Upper lobe of left lung (tissue), 6 donors: ENCODE measurements around the gene ASMTL. TPM values are rescaled to one million over a fixed set of nuclear protein-coding genes. Genes with fewer than 3 reads are reported as not detected.

ENCODE experiments used
- ATAC-seq, 2 donors: fragments of 200-7000 bp; cut with Tn5 transposase; one replicate each; pipeline ENCODE4 v1.9.1; 2022; ENCODE audit warnings: mild to moderate bottlenecking in 2 of 2, moderate library complexity in 2 of 2; ENCODE audit not compliant: low FRiP score in 2 of 2
- DNase-seq, 2 donors: peaks; one replicate each; pipeline ENCODE4 v3.0.0-alpha.2; 2019 to 2020
- H3K27ac ChIP-seq, 4 donors: fragments of 200-600 bp; sonication (generic); one replicate each; pipeline ENCODE4 v1.5.1; 2016 to 2019
- H3K27me3 ChIP-seq, 4 donors: fragments of 200-600 bp; sonication (generic); one replicate each; pipeline ENCODE4 v1.5.1; 2017 to 2019
- H3K36me3 ChIP-seq, 4 donors: fragments of 200-600 bp; sonication (generic); one replicate each; pipeline ENCODE4 v1.5.1; 2016 to 2019
- H3K4me1 ChIP-seq, 4 donors: fragments of 200-600 bp; sonication (generic); one replicate each; pipeline ENCODE4 v1.5.1; 2018 to 2019
- H3K4me3 ChIP-seq, 4 donors: fragments of 200-600 bp; sonication (generic); one replicate each; pipeline ENCODE4 v1.5.1; 2017 to 2019; ENCODE audit warnings: mild to moderate bottlenecking in 2 of 4, moderate library complexity in 1 of 4
- H3K9me3 ChIP-seq, 4 donors: fragments of 200-600 bp; sonication (generic); one replicate each; pipeline ENCODE4 v1.5.1; 2018 to 2019
- CTCF ChIP-seq, 6 experiments: fragments of 450-650 bp in 4 of 6; fragments of 200-600 bp in 2 of 6; sonication (generic) in 2 of 6; IDR thresholded peaks; one replicate each; pipeline ENCODE4 v1.5.1; 2016 to 2019; ENCODE audit warnings: antibody characterized with exemption in 6 of 6
- EP300 ChIP-seq, 4 donors: sonication (generic); formaldehyde crosslinking; IDR thresholded peaks; one replicate each; pipeline ENCODE4 v1.5.1; 2017; ENCODE audit warnings: antibody characterized with exemption in 4 of 4, control low read depth in 2 of 4
- POLR2A ChIP-seq, 4 donors: fragments of 450-650 bp; IDR thresholded peaks; one replicate each; pipeline ENCODE4 v1.5.1; 2016 to 2017; ENCODE audit warnings: antibody characterized with exemption in 4 of 4, mild to moderate bottlenecking in 2 of 4
- POLR2AphosphoS5 ChIP-seq, 2 donors: sonication (generic); formaldehyde crosslinking; IDR thresholded peaks; one replicate each; pipeline ENCODE4 v1.5.1; 2017; ENCODE audit warnings: antibody characterized with exemption in 2 of 2
- WGBS, 2 donors: methylation state at CpG; one replicate each; pipeline ENCODE4 v1.1.5; 2017 to 2018; 5-methylcytosine and 5-hydroxymethylcytosine counted together
- total RNA-seq, 6 donors: library from RNA; depleted of rRNA in 4 of 6; stranded (reverse); fragments of >200 nt in 4 of 6; gene quantifications; one replicate each; pipeline versions ENCODE4 v1.1.0 to v1.2.1, GENCODE V29; 2016 to 2021
- donor health status: DM: no; HTN: no; CAD: no; lungs with moderate emphysema.
- donor health status: DM: no; HTN: yes; CAD: no; lungs with severe emphysema.

ASMTL gene
- total RNA-seq, 6 donors from 2014 or later, result 11.0 to 28.3 (median 23.2) TPM

GRCh38 chrX:1440506-1440905, 12.2 kb downstream of the ASMTL start:
- ATAC-seq, result no peak
- peak in 1 of 2 donors; percentile 15 for DNase-seq
- H3K4me3 ChIP-seq, result no peak overlapping the region
- H3K27ac ChIP-seq, result no peak overlapping the region
- H3K27me3 ChIP-seq, result no peaks in the 10 kb centered on the region
- H3K9me3 ChIP-seq, result no peaks in the 10 kb centered on the region
- peaks cover 0 to 57% (median 19%) of the 10 kb centered on the region in 4 donors for H3K36me3 ChIP-seq
- TF ChIP-seq CTCF (IDR thresholded peaks at IDR 0.05) (no peak), POLR2A (IDR thresholded peaks at IDR 0.05) (no peak), EP300 (IDR thresholded peaks at IDR 0.05) (no peak)
- WGBS, 2 donors, result 96 to 98% methylated on average over 6 of the region's 6 CpGs
- H3K4me1 ChIP-seq, result no peaks in the 10 kb centered on the region

- Histone ChIP-seq H3K4me1 (no peaks in the 10 kb centered on the region), H3K4me3 (no peak overlapping the region), H3K27me3 (no peaks in the 10 kb centered on the region), H3K36me3 (peaks cover 0 to 70% (median 35%) of the 10 kb centered on the region in 4 donors), H3K9me3 (no peaks in the 10 kb centered on the region), H3K27ac (no peak overlapping the region)
- ATAC-seq (peak; percentile 10 to 26), DNase-seq (no peak)
- WGBS, 2 donors, result 79 to 88% methylated on average over 3 to 16 of the region's 20 CpGs
- TF ChIP-seq EP300 (IDR thresholded peaks at IDR 0.05), result no peak
These were observed 17.3 kb downstream of the ASMTL start for GRCh38 chrX:1435241-1435895.

GRCh38 chrX:1434871-1435240, 17.9 kb downstream of the ASMTL start:
- DNase-seq (no peak), ATAC-seq (peak in 1 of 2 donors; percentile 27)
- H3K9me3 ChIP-seq, result no peaks in the 10 kb centered on the region
- H3K36me3 ChIP-seq, result peaks cover 0 to 66% (median 35%) of the 10 kb centered on the region in 4 donors
- no peaks in the 10 kb centered on the region for H3K4me1 ChIP-seq
- no peak for TF ChIP-seq CTCF (IDR thresholded peaks at IDR 0.05)
- no peak for TF ChIP-seq POLR2A (IDR thresholded peaks at IDR 0.05)
- no peak for TF ChIP-seq POLR2AphosphoS5 (IDR thresholded peaks at IDR 0.05)
- TF ChIP-seq EP300 (IDR thresholded peaks at IDR 0.05), result no peak
- WGBS, 2 donors, result 94 to 98% methylated on average over 22 of the region's 22 CpGs
- H3K4me3 ChIP-seq, result no peak overlapping the region
- H3K27ac ChIP-seq, result no peak overlapping the region
- H3K27me3 ChIP-seq, result no peaks in the 10 kb centered on the region

GRCh38 chrX:1433646-1434357, 18.9 kb downstream of the ASMTL start:
- Histone ChIP-seq H3K4me3 (no peak overlapping the region), H3K9me3 (no peaks in the 10 kb centered on the region), H3K27ac (no peak overlapping the region), H3K27me3 (no peaks in the 10 kb centered on the region), H3K36me3 (peaks cover 0 to 55% (median 31%) of the 10 kb centered on the region in 4 donors), H3K4me1 (no peaks in the 10 kb centered on the region)
- 93 to 95% methylated on average over 18 to 19 of the region's 19 CpGs for WGBS, 2 donors
- ATAC-seq, result peak in 1 of 2 donors; percentile 18
- DNase-seq, result no peak
- TF ChIP-seq POLR2AphosphoS5 (IDR thresholded peaks at IDR 0.05) (no peak), EP300 (IDR thresholded peaks at IDR 0.05) (no peak), POLR2A (IDR thresholded peaks at IDR 0.05) (no peak), CTCF (IDR thresholded peaks at IDR 0.05) (no peak)

GRCh38 chrX:1430451-1430850, 22.3 kb downstream of the ASMTL start:
- no peak overlapping the region for H3K4me3 ChIP-seq
- H3K27me3 ChIP-seq, result no peaks in the 10 kb centered on the region
- ATAC-seq (no peak), DNase-seq (no peak)
- 94 to 99% methylated on average over 10 of the region's 10 CpGs for WGBS, 2 donors
- peaks cover 2 to 42% (median 26%) of the 10 kb centered on the region in 4 donors for H3K36me3 ChIP-seq
- no peaks in the 10 kb centered on the region for H3K9me3 ChIP-seq
- no peak overlapping the region for H3K27ac ChIP-seq
- no peaks in the 10 kb centered on the region for H3K4me1 ChIP-seq
- no peak for TF ChIP-seq EP300 (IDR thresholded peaks at IDR 0.05)
- TF ChIP-seq POLR2AphosphoS5 (IDR thresholded peaks at IDR 0.05), result no peak
- no peak for TF ChIP-seq CTCF (IDR thresholded peaks at IDR 0.05)
- TF ChIP-seq POLR2A (IDR thresholded peaks at IDR 0.05), result no peak
